GM12801 (cell line): ENCODE measurements around the gene DAGLB.

Experiments
- CTCF ChIP-seq: IDR thresholded peaks from one replicate; pipeline ENCODE4 v1.5.1; 2011; ENCODE audit warnings: control low read depth; ENCODE audit not compliant: insufficient read length; ENCODE audit errors: extremely low read depth

The DAGLB gene

GRCh38 chr7:6433784-6434615 lies 13.8 kb downstream of the DAGLB start:
- no peak for TF ChIP-seq CTCF

- TF ChIP-seq CTCF = no peak
Observed at GRCh38 chr7:6432781-6433180, 15.0 kb downstream of the DAGLB start.

DNA sequence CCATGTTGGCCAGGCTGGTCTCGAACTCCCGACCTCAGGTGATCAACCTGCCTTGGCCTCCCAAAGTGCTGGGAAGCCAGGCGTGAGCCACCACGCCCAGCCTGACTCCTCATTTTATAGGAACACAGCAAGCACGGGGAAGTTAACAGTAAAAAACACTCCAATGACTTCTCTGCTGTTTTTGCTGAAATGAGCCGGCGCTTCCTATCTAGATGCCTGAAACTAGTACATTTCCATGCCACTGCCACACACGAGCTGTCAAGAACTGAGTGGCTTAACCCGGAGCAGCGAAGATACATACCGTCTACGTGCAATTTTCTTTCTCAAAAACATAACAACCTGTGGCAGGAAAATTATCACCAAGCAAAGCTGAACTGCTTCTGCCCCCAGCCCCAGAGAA lies 16.8 kb downstream of the DAGLB start:
- TF ChIP-seq CTCF = no peak

DNA sequence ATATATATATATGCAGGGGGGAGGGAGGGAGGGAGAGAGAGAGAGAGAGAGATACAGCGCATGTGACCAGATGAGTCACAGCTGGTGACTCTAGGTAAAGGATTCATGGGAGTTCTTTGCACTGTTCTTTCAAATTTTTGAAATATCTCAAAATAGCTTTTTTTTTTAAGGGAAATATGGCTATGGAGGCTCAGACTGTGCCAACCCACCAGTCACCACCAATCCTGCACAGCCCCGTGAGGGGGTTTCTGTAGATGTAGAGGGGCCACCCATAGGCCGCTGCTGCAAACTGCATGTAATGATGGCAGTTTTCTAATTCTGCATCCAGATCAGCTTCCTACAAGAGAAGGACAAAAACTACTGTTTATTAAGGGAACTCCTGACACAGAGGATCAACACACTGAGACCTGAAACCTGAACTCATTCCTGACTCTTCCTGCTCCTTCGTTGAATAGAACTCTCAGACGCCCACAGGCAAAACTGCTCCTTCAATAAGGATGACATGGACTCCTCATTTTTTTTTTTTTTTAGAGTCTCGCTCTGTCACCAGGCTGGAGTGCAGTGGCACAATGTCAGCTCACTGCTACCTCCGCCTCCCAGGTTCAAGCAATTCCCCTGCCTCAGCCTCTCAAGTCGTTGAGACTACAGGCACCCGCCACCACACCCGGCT lies 17.3 kb downstream of the DAGLB start:
- TF ChIP-seq CTCF = no peak

DNA sequence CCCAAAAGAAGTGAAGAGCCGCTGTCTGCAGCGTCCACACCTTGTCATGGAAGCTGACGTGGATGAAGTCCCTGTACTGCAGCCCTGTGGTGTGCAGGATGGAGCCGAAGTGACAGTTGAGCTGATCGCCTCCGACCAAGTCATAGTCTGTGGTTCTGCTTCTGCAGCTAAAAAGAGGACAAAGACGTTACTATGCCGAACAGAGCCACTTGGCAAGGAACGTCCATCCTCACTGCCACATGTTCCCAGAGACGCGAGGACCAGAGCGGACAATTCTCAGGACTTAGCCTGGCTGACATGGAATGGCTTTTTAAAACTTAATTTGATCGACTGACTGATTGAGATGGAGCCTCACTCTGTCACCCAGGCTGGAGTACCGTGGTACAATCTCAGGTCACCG lies 21.8 kb downstream of the DAGLB start:
- no peak for TF ChIP-seq CTCF

DNA sequence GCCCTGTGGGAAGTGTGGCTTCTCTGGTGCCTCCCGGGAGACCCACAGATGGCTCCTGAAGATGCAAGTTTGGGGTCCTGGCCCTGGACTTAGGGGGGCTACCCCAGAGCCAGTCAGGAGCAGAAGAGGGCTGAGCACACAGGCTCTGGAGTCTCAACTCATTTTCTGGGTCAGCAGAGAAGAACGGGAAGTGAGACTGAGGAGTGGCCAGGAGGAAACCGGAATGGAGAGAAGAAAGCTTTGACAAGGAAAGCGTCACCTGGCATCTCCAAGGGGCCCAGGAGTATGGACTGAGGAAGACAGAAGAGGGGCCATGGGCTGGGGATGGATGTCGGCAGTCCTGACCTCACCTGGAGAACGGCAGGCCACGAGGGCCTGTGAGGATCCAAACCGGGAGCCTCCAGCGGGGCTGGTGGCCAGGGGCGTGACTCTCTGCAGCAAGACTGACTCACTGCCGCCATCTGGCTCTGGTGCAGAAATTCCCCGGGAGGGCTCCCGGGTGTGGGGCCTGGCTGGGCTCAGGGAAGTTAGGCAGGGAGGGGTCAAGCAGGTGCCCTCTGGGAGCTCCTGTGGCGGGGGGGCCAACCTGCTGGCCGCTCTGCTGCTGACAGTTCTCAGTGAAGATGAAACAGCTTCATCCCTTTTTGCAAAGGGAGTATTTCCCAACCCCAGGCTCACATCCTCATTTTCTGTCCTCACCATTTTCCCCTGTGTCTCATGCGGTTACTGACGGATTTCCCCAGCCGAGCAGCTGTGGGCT lies 23.6 kb downstream of the DAGLB start:
- TF ChIP-seq CTCF = no peak

DNA sequence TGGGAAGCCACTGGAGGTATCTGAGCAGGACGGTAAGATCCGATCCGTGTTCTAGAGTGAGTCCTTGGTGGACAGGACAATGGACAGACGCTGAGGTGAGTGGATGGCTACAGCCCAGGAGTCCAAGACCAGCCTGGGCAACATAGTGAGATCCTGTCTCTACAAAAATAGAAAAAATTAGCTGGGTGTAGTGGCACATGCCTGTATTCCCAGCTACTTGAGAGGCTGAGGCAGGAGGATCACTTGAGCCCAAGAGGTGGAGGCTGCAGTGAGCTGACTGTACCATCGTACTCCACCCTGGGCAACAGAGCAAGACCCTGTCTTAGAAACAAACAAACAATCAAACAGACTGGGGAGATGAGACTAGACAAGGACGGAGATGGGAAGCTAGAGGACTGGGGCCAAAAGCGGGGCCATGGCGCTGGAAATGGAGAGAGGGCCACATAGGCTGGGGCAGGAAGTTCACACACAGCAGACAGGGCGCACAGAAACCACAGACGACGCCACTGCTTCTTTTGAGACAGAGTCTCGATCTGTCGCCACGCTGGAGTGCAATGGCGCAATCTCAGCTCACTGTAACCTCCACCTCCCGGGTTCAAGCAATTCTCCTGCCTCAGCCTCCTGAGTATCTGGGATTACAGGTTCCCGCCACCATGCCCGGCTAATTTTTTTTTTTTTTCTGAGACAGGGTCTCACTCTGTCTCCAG lies 24.7 kb downstream of the DAGLB start:
- TF ChIP-seq CTCF = no peak
